Body of pancreas (tissue), 4 donors: ENCODE data around the gene PINK1. TPM values are rescaled to one million over a fixed set of nuclear protein-coding genes. Genes with fewer than 3 reads are reported as not detected.
"Not testable (repeated sequence)": the region's sequence is repeated elsewhere in the genome, so short reads cannot be mapped to it uniquely, and the experiment has no call there.

Experiments
- ATAC-seq: fragments of 150-250 bp; one replicate; pipeline ENCODE4 v1.9.1; 2016
- DNase-seq, 4 donors: peaks; one replicate each; pipeline ENCODE4 v3.0.0-alpha.2; 2019
- H3K27ac ChIP-seq, 4 donors: fragments of 200-600 bp; sonication (generic); 1 replicate in 3 of 4; 2 replicates in 1 of 4; pipeline versions ENCODE4 v1.5.1 to v1.6.1; 2016 to 2019; ENCODE audit warnings: mild to moderate bottlenecking in 1 of 4, mixed read lengths in 1 of 4, moderate library complexity in 1 of 4
- H3K27me3 ChIP-seq, 2 donors: fragments of 200-600 bp; sonication (generic); one replicate each; pipeline ENCODE4 v1.6.0; 2016; ENCODE audit warnings: mild to moderate bottlenecking in 1 of 2
- H3K36me3 ChIP-seq, 2 donors: fragments of 200-600 bp; sonication (generic); replicated peaks in 1 of 2; 2 replicates each; pipeline ENCODE4 v1.5.1; 2016; ENCODE audit warnings: low read depth in 2 of 2; ENCODE audit not compliant: insufficient read depth in 1 of 2
- H3K4me1 ChIP-seq: fragments of 200-600 bp; sonication (generic); one replicate; pipeline ENCODE4 v1.6.0; 2016
- H3K4me3 ChIP-seq, 2 donors: fragments of 200-600 bp; sonication (generic); 1 replicate in 1 of 2; 2 replicates in 1 of 2; pipeline ENCODE4 v1.5.1; 2016 to 2019
- H3K9me3 ChIP-seq, 3 donors: fragments of 200-600 bp; sonication (generic); 1 replicate in 2 of 3; 2 replicates in 1 of 3; pipeline ENCODE4 v1.5.1; 2016
- CTCF ChIP-seq, 7 experiments: fragments of 450-650 bp in 4 of 7; fragments of 200-600 bp in 3 of 7; sonication (generic) in 3 of 7; IDR thresholded peaks; one replicate each; pipeline ENCODE4 v1.5.1; 2016 to 2019; ENCODE audit warnings: antibody characterized with exemption in 7 of 7
- POLR2A ChIP-seq, 3 donors: fragments of 450-650 bp; IDR thresholded peaks; one replicate each; pipeline ENCODE4 v1.6.1; 2016; ENCODE audit warnings: antibody characterized with exemption in 3 of 3, mild to moderate bottlenecking in 2 of 3
- WGBS, 2 donors: methylation state at CpG; one replicate each; pipeline ENCODE4 v1.1.5; 2017; 5-methylcytosine and 5-hydroxymethylcytosine counted together
- intact Hi-C: fragments of 100-400 bp; cut with DNase I; formaldehyde crosslinking; loops from one replicate; pipeline ENCODE4 v1.15.1; 2023
- total RNA-seq, 2 donors: library from RNA; depleted of rRNA; stranded (reverse); fragments of >200 nt; gene quantifications; one replicate each; pipeline ENCODE4 v1.1.0, GENCODE V29; 2016

PINK1 gene
- total RNA-seq, 2 donors from 2014 or later: 40.9 to 67.5 TPM

DNA sequence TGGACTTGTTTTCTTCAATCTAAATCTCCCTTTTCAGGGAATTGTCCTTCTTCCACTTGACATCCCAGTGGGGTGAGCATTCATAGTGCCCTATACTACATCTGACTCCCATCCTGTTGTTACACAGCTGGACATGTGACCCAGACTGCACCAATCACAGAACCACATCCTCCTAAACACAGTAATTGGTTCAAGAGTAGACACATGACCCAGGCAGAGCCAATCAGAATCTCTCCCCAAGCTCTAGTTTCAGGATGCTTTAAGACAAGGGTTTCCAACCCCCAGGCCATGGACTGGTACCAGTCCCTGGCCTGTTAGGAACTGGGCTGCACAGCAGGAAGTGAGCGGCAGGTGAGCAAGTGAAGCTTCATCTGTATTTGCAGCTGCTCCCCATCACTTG lies 33.5 kb downstream of the PINK1 start:
- H3K4me1 ChIP-seq: peaks cover 8% of the 10 kb centered on the region
- ATAC-seq (no peak), DNase-seq (no peak)
- no peak overlapping the region for H3K4me3 ChIP-seq
- TF ChIP-seq POLR2A (IDR thresholded peaks at IDR 0.05) (no peak), CTCF (IDR thresholded peaks at IDR 0.05) (no peak)
- H3K9me3 ChIP-seq: no peaks in the 10 kb centered on the region
- no peaks in the 10 kb centered on the region for H3K27me3 ChIP-seq
- H3K36me3 ChIP-seq: no peaks in the 10 kb centered on the region
- WGBS, 2 donors: 94 to 100% methylated on average over 1 of the region's 1 CpG
- no peak overlapping the region for H3K27ac ChIP-seq
- intact Hi-C loops: no loop called here

GRCh38 chr1:20668581-20668980 lies 35.3 kb downstream of the PINK1 start:
- Histone ChIP-seq H3K27me3 (no peaks in the 10 kb centered on the region), H3K4me1 (no peaks in the 10 kb centered on the region), H3K27ac (no peak overlapping the region), H3K4me3 (no peak overlapping the region), H3K9me3 (no peaks in the 10 kb centered on the region), H3K36me3 (no peaks in the 10 kb centered on the region)
- intact Hi-C loops: no loop called here
- WGBS, 2 donors: 93 to 94% methylated on average over 1 of the region's 1 CpG
- DNase-seq (no peak), ATAC-seq (no peak)
- no peak for TF ChIP-seq CTCF (IDR thresholded peaks at IDR 0.05)
- TF ChIP-seq POLR2A (IDR thresholded peaks at IDR 0.05): no peak

DNA sequence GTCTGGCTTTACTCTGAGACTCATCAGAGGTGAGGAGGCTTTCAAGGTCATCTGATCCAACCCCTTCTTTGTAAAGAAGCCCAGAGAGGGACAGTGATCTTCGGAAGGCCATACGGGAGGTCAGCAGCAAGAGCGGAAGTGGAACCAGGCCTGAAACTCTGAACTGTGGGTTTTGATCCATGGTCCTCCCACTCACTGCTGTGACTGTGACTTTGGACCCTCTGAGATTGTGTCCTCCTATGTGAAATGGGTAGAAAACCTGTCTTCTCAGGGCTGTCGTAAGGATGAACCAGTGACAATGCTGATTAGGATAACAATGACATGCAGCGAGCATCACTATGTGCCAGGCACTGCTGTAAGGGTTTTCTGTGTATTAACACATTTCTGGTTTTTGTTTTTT lies 37.7 kb downstream of the PINK1 start:
- no peaks in the 10 kb centered on the region for H3K9me3 ChIP-seq
- ATAC-seq (no peak), DNase-seq (no peak)
- H3K27ac ChIP-seq: no peak overlapping the region
- no peaks in the 10 kb centered on the region for H3K27me3 ChIP-seq
- TF ChIP-seq CTCF (IDR thresholded peaks at IDR 0.05): no peak
- no peak for TF ChIP-seq POLR2A (IDR thresholded peaks at IDR 0.05)
- no peak overlapping the region for H3K4me3 ChIP-seq
- no peaks in the 10 kb centered on the region for H3K4me1 ChIP-seq
- intact Hi-C loops: no loop called here
- WGBS, 2 donors: 92 to 93% methylated on average over 5 of the region's 5 CpGs
- H3K36me3 ChIP-seq: no peaks in the 10 kb centered on the region

- TF ChIP-seq CTCF (IDR thresholded peaks at IDR 0.05): no peak
- no peak for TF ChIP-seq POLR2A (IDR thresholded peaks at IDR 0.05)
- Histone ChIP-seq H3K9me3 (no peaks in the 10 kb centered on the region), H3K36me3 (no peaks in the 10 kb centered on the region), H3K4me1 (no peaks in the 10 kb centered on the region), H3K4me3 (no peak overlapping the region), H3K27ac (no peak overlapping the region), H3K27me3 (no peaks in the 10 kb centered on the region)
- no peak for DNase-seq
- no peak for ATAC-seq
- WGBS, 2 donors: 80 to 85% methylated on average over 4 of the region's 4 CpGs
- intact Hi-C loops: no loop called here
These were observed 39.0 kb downstream of the PINK1 start for GRCh38 chr1:20672265-20672632.

- H3K27ac ChIP-seq, H3K36me3 ChIP-seq, H3K9me3 ChIP-seq, H3K4me1 ChIP-seq, intact Hi-C loops, H3K27me3 ChIP-seq, ATAC-seq, H3K4me3 ChIP-seq, DNase-seq: not testable (repeated sequence)
- WGBS, 2 donors: 86 to 92% methylated on average over 11 of the region's 11 CpGs
These were observed 40.4 kb downstream of the PINK1 start for GRCh38 chr1:20673626-20674025.
